ENCODE results near the gene IQCH. TPM values are rescaled to one million over a fixed set of nuclear protein-coding genes. Genes with fewer than 3 reads are reported as not detected.
"Not testable (repeated sequence)": the region's sequence is repeated elsewhere in the genome, so short reads cannot be mapped to it uniquely, and the experiment has no call there.

Gene IQCH
- total and polyA plus RNA-seq, 2 of the 4 experiments (the other 2 are of a cell fraction) = 0.60 to 2.5 TPM

GRCh38 chr15:67285625-67286024, 31.0 kb downstream of the IQCH start:
- H2BK5ac ChIP-seq (ENCODE audit: low read depth, low read length, poor library complexity, severe bottlenecking); H3K27ac ChIP-seq (ENCODE audit: insufficient read depth, low read length); H3K4me2 ChIP-seq (ENCODE audit: low read depth, low read length); H2AK9ac ChIP-seq (replicated peaks; ENCODE audit: low read depth, low read length, poor library complexity); H3K4me3 ChIP-seq (ENCODE audit: insufficient read depth, low read depth, low read length); H3K79me1 ChIP-seq (ENCODE audit: low read depth in 1 of 2, low read length in 2 of 2); H2BK20ac ChIP-seq (ENCODE audit: low read depth, low read length); CTCF ChIA-PET; H3K27me3 ChIP-seq (ENCODE audit: control insufficient read depth, insufficient read depth, low read length); POLR2A ChIA-PET (ENCODE audit: unreplicated experiment); H3K23ac ChIP-seq (ENCODE audit: low read depth, low read length); intact Hi-C loops (cut with micrococcal nuclease); H2AFZ ChIP-seq (replicated peaks; ENCODE audit: low read length, poor library complexity); H3K14ac ChIP-seq (replicated peaks; ENCODE audit: low read depth, low read length); ATAC-seq (ENCODE audit: low read depth); H3K4ac ChIP-seq (ENCODE audit: low read depth, low read length); H3K36me3 ChIP-seq (ENCODE audit: control insufficient read depth, insufficient read depth, low read length); H4K5ac ChIP-seq (ENCODE audit: low read depth, low read length); H3K9me1 ChIP-seq (ENCODE audit: insufficient read depth, low read length); BruUV-seq (replicated peaks); DNase-seq; dilution Hi-C loops (cut with HindIII; ENCODE audit: low sequenced_read_pairs, unreplicated experiment); H3K9me3 ChIP-seq (ENCODE audit: control insufficient read depth, insufficient read depth, low read length); H2AK5ac ChIP-seq (ENCODE audit: low read depth, low read length); H3K18ac ChIP-seq (ENCODE audit: low read depth, low read length); H2BK120ac ChIP-seq (ENCODE audit: low read depth, low read length); H4K20me1 ChIP-seq (ENCODE audit: insufficient read depth, low read length); in situ Hi-C loops (cut with MboI; ENCODE audit: low sequenced_read_pairs); H4K91ac ChIP-seq (ENCODE audit: insufficient read depth, low read depth, low read length); H3K4me1 ChIP-seq (ENCODE audit: control insufficient read depth, insufficient read depth, low read length); H4K8ac ChIP-seq (ENCODE audit: low read depth in 2 of 2, low read length in 2 of 2); H2BK15ac ChIP-seq (ENCODE audit: low read depth, low read length); H3K9ac ChIP-seq (ENCODE audit: low read depth, low read length); H3K56ac ChIP-seq (ENCODE audit: extremely low read depth, insufficient read depth, low read length): not testable (repeated sequence)

- no CpG with 5 or more reads among the region's 6 CpGs for WGBS, 2 experiments (ENCODE audit: extremely low coverage in 2 of 2, insufficient read length in 1 of 2)
- H2AK5ac ChIP-seq (ENCODE audit: low read depth, low read length); H3K18ac ChIP-seq (ENCODE audit: low read depth, low read length); H3K9ac ChIP-seq (ENCODE audit: low read depth, low read length); H2AK9ac ChIP-seq (replicated peaks; ENCODE audit: low read depth, low read length, poor library complexity); H3K36me3 ChIP-seq (ENCODE audit: control insufficient read depth, insufficient read depth, low read length); H4K8ac ChIP-seq (ENCODE audit: low read depth in 2 of 2, low read length in 2 of 2); dilution Hi-C loops (cut with HindIII; ENCODE audit: low sequenced_read_pairs, unreplicated experiment); ATAC-seq (ENCODE audit: low read depth); H2AFZ ChIP-seq (replicated peaks; ENCODE audit: low read length, poor library complexity); DNase-seq; H3K9me1 ChIP-seq (ENCODE audit: insufficient read depth, low read length); H3K56ac ChIP-seq (ENCODE audit: extremely low read depth, insufficient read depth, low read length); H3K27me3 ChIP-seq (ENCODE audit: control insufficient read depth, insufficient read depth, low read length); H2BK5ac ChIP-seq (ENCODE audit: low read depth, low read length, poor library complexity, severe bottlenecking); H2BK15ac ChIP-seq (ENCODE audit: low read depth, low read length); H3K4me1 ChIP-seq (ENCODE audit: control insufficient read depth, insufficient read depth, low read length); H3K23ac ChIP-seq (ENCODE audit: low read depth, low read length); H3K27ac ChIP-seq (ENCODE audit: insufficient read depth, low read length); CTCF ChIA-PET; H3K4me3 ChIP-seq (ENCODE audit: insufficient read depth, low read depth, low read length); H3K4me2 ChIP-seq (ENCODE audit: low read depth, low read length); BruUV-seq (replicated peaks); in situ Hi-C loops (cut with MboI; ENCODE audit: low sequenced_read_pairs); H2BK120ac ChIP-seq (ENCODE audit: low read depth, low read length); POLR2A ChIA-PET (ENCODE audit: unreplicated experiment); intact Hi-C loops (cut with micrococcal nuclease); H4K91ac ChIP-seq (ENCODE audit: insufficient read depth, low read depth, low read length); H4K20me1 ChIP-seq (ENCODE audit: insufficient read depth, low read length); H4K5ac ChIP-seq (ENCODE audit: low read depth, low read length); H3K14ac ChIP-seq (replicated peaks; ENCODE audit: low read depth, low read length); H3K79me1 ChIP-seq (ENCODE audit: low read depth in 1 of 2, low read length in 2 of 2); H3K9me3 ChIP-seq (ENCODE audit: control insufficient read depth, insufficient read depth, low read length); H3K4ac ChIP-seq (ENCODE audit: low read depth, low read length); H2BK20ac ChIP-seq (ENCODE audit: low read depth, low read length): not testable (repeated sequence)
These were observed 31.8 kb downstream of the IQCH start for GRCh38 chr15:67286400-67286799.
